Endometrium (tissue), 2 donors: ENCODE data around the gene DMGDH.
A peak's percentile ranks its signal among the peaks of the same experiment; 100 is the strongest.

Experiments
- FAIRE-seq: peaks from 2 replicates; lab custom pipeline; 2012; peaks lifted over from hg19 to GRCh38; lab: Jason Lieb, UNC
- donor health status: control.
- donor health status: control.

DMGDH gene

DNA sequence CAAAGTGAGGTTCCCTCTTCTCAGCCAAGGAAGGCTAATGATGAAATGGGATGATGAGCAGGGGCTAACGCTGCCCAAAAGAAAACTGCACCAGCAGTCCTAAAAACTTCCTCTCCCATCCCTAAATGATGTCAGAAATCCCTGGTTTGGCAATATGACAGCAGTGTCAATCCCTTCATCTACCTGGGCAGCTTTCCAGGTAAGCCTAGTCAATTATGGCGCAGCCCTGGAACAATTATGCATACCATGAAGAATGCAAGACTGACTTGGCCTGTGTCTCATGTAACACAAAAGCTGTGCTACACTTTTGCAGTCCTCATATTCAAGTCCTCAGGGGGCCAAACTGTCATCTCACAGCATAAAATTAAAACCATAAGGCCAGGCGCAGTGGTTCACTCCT, 7.0 kb downstream of the DMGDH start:
- FAIRE-seq = no peak

DNA sequence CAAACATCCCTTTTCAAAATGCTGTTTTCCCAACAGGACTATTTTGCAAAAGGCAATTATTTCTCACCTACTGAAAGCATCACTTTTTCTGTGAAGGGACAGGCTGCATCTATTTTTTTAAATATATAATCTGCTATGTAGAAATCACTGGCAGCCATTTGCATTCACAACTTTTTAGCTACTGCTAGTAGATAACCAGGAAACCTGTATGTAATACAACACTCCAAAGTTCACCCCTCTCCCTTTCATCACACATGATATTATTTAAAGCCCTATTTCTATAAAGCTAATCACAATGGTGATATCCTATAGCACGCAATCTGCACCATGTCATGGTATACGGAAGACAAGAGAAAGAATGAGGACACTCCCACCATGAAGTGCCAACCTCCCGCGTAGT, 9.8 kb downstream of the DMGDH start:
- no peak for FAIRE-seq

DNA sequence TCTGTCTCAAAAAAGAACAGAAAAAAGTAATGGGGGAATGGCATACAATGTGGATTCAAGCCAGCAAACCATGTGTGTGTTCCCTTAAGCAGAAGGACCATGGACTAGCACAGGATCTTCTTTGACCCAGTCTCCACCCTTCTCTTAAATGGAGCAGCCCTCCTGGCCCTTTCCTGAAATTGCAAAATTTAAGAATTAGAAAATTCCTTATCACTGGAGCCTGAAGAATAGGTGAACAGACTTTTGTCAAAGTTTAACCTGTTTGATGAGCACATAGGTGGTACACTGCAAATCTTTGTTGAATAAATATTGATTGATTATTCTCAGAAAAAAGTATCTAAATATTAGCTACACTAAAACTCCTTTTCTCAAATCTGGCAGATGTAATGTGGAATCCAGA, 12.6 kb downstream of the DMGDH start:
- FAIRE-seq = no peak

DNA sequence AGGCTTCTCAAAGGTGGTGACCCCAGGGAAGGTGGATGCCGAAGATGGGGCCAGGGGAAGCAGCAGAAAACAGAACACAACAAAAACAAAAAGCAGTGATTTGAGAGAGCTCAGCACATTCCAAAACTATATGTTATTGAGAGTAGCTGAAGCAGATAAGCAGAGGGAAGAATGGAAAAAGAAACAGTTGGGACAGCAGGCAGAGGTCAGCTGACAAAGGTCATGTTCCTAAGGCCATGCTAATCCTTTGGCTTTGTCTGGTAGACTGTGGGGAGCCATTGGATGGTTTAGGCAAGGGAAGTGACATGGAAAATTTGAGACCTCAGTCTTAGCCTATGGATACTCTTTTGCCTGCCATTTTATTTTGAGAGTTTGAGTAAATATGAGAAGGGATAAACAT, 14.5 kb downstream of the DMGDH start:
- FAIRE-seq = no peak

DNA sequence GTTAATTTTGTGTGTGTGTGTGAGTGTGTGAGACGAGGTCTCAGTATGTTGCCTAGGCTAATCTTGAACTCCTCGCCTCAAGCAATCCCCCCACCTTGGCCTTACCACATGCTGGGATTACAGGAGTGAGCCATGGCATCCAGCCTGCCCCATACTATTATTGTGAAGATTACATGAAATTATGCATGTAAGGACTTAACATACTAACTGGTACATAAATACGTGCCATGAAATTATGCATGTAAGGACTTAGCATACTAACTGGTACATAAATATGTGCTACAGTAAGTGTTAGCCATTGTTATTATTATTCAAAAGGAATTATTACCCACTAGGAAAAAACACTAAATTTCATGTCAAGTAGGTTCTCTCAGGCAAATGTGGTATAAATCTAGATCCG, 16.2 kb downstream of the DMGDH start:
- FAIRE-seq = no peak

DNA sequence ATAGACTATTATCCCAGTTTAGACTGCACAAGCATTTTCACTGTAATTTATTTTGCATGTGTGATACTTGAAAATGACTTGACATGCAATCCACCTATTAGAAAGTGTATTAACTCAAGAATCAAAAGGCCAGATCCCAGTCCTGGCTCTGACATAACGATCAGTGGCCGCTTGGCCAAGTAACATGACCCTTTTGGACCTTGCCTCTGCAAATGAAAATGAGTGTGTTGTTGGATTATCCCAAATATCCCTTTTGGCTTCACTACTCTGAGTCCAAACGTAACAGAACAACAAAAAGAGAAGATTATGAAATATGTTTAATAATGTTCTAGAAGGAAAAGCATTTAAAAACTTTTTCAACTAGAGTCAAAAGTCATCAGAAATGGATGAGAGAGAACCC, 19.0 kb downstream of the DMGDH start:
- FAIRE-seq = no peak

DNA sequence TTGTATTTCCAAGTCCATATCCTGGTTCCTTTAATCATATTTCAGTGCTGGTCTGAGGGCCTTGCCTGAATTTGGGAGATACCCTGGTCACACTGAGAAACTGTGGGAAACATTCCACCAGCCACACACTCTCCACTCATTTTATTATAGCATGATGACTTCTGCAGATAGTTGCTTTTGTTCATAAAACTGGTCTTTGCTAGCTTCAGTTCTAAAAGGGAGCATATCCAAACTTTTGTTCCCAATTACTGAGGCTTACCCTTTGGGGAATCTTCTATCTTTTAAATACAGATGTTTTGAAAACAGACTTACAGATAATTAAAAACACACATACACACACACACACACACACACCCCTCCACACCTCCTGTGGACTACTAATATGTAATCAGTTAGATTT, 21.0 kb downstream of the DMGDH start:
- peak; percentile 95 for FAIRE-seq

DNA sequence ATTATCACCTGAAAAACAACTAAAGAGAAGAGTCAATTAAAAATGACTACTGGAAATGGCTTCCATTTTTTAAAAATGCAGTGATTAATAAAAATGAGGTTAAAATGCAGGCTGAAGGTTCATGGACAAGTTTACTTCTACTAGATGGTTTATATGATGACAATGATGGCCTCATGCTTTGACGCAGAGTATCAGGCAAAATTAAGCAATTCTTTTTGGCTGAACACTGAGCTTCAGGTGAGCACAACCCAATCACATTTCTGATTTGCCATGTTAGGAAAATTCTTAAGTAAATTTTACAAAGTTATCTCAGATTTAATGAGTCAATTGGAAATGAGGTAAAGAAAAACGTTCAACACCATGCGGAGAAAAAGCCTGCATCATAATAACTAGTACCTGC, 22.3 kb downstream of the DMGDH start:
- no peak for FAIRE-seq

DNA sequence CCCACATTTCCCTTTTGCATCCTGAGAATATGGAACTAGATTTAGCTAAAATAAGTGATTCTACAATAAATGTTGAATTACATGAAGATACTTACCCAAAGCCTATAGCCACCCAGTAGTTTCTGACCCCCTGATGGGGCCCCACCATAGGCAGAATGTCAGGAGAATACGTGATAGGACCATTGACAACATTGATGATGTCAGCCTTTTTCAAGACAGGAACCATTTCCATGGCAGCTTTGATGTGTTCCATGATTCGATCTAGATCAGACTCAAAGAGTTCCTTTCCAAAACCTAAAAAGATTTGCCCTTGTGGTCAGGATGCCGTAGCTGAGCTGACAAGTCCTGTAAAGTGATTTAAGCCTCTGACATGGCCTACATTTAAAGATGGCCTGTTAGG, 27.3 kb downstream of the DMGDH start:
- no peak for FAIRE-seq

DNA sequence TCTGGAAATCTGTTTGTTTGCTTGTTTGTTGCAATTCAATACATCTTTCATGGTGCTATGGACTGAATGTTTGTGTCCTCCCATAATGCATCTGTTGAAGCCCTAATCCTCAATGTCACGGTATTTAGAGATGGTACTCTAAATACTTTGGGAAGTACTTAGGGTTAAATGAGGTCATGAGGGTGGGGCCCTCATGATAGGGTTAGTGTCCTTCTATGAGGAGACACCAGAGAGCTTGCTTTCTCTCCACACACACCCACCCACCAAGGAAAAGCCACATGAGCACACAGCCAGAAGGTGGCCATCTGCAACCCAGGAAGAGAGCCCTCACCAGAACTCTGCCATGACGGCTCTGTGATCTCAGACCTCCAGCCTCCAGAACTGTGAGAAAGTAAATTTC, 32.7 kb downstream of the DMGDH start:
- no peak for FAIRE-seq

DNA sequence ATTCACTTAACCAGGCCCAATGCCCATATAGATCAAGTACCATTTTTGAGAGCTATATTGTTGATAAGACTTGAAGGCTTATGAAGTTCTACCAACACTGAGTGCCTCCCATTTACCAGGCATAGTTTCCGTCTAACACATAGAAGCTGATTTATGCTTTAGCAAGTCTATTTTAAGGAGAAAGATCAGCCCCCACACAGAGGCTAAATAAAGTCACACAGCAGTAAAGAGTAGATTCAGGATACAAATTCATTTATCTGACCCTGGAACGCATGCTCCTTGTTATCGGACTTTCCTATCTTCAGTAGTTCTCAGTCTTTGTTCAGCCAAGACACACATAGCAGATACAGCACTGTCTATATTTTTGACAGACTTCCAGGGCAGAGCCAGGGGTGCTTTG, 34.2 kb downstream of the DMGDH start:
- FAIRE-seq = no peak

DNA sequence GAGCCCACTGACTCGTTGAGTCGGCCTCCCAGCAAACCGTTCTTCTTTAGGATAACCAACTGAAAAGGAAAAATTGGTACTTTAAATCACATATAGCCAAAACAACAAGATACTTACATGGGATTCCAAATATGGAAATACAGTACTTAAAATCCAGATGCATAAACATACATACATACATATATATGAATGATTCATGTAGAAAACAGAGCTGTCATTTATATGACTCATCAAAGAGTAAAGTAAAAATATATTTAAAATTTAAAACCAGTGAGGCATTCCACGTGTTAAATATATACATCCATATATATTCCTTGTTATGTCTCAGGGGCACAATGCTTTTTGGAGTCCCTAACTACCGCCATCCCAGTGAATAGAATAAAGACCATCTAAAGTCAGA, 36.7 kb downstream of the DMGDH start:
- FAIRE-seq = no peak

DNA sequence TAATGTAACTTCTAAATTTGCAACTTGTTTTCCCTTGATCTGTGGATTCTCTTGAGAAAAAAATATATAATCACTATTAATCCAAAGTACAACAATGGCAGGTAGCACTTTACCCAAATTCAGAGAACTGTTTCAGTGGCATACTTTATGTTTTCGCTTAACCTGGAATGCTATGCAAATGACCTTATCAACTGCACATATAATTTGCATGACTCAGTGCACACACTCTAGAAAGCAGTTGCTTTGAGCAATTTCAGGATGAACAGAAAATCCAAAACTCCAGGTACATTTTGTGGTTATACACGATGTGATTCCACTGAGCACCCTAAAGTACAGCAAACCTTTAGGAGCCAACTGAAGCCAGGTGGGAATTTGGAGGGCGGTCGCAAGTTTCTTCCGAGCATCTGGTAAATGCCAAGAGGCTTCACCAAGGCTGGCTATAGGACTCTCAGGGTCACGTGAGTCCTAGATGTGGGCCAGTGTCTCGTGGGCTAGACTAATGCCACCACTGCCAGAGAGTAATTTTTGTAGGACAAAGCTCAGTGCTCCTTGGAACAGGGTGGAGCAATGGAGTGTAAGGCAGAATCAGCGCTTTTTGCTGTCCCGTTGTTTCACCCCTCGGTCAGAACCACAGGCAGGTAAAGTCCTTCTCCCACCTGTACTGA, 37.3 kb downstream of the DMGDH start:
- no peak for FAIRE-seq

DNA sequence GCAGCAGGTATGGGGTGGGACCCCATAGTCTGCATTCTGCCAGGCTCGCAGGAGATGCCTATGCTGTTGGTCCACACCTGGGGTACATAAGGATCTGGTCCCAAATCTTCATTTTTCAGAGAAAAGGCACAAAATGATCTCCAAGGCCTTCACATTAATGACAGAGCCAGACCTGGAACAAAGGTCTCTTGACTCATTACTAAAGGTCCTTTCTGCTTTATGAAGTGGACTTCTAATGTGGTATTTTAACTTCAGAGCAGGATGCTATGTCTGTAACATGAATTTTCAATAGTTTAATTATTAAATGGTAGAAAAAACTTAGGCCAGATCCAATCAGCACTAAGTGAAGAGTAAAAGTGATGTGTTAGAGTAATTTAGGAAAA, 38.0 kb downstream of the DMGDH start:
- no peak for FAIRE-seq

DNA sequence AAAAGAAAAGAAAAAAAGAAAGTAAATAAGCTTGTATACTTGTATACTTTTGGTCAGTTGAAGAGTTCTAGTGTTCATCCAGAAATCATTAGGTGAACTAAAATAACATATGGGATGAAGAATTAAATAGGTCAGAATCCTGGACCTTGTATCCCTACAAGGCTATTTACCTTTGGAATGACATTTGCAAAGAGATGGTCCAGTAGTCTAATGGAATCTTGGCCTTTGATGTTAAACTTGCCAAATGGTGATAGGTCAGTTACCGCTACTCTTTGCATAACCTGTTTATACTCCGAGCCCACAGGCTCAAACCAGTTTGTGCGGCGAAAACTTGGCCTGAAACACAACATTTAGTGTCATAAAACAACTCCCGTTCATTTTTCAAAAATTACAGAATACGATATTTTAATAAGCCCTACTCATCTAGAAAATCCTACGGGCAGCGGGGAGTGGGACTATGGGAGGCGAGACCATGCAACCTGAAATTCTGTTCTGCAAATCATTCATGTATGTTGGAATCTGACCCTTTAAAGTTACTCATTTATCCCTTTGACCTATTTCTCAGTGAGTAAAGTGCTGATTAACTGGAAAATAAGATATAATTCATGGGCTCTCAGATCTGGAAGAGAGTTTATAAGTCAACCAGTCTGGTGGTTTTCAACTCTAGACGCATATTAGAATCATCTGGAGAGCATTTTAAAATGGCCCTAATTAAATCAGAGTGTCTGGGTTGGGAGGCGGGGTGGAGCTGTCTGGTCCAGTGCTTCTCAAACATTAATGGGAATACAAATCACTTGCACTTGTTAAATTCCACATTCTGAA, 38.6 kb downstream of the DMGDH start:
- FAIRE-seq = no peak

DNA sequence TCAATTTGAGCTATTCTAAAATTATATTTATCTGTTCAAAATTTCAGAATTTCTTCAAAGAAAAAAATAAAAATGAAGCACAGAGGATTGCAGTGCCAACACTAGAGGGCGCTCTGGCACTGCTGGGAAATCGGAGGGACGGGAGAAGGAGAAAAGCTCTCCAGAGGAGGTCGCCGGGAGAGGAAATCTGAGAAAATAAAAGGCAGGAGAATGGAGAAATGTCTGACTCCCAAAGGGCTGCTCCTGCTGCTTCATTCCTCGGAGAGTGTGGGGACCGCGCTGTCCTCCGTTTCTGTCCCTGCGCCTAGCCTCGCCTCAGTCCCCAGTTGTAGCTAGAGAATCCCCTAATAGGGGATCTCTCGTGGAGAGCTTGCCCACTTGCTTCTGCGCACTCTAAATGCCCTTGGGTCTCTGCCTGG, 44.4 kb downstream of the DMGDH start:
- peak; percentile 50 for FAIRE-seq

DNA sequence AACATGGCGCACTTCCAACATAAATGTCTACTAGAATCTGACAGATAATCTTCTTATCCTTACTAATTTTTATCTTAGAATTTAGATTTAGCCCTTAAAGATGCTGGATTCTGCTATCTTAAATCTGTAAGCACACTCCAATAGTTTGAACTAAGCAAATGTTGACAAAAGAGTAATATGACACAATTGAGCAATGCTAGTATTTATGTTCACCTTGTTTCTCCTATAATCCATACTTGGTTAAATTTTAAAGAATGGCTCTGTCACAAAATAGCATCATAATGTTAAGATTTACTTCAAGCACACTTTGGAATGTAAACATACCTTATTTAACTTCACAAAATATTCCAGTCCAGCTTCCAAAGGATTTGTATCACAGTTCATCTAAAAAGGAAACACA, 45.5 kb downstream of the DMGDH start:
- no peak for FAIRE-seq

DNA sequence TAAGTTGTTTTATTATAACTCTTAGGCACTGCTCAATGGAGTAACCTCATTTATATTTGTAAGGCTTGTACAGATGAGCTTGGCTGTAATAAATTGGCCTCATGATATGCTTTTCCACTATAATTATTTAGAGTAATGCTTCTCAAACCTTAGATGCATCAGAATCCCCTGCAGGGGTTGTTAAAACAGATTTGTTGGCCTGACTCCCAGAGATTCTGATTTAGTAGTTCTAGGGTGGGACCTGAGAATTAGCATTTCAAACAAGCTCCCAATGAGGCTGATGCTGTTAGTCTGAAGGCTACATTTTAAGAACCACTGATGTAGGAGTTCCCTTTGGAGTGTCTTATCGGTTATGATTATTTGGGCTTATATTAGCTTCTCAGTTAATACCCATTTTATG, 46.1 kb downstream of the DMGDH start:
- FAIRE-seq = no peak

DNA sequence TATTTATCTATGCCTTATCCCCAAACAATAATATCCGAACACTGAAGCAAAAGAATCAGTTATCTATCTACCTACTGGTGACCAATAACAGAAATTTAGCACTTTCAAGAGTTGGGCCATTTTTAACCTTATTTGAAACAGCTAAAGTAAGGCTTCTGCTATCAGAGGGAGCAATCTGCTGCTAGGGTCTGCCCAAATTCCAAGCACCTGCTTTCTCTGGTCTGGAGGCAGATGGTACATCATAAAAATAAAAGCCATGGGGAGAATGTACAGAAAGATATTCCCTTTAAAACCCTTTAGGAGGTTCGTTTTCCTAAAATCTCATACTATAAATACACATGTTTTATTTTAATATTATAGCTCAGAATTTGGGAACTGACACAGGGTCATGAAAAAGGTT, 46.7 kb downstream of the DMGDH start:
- no peak for FAIRE-seq

DNA sequence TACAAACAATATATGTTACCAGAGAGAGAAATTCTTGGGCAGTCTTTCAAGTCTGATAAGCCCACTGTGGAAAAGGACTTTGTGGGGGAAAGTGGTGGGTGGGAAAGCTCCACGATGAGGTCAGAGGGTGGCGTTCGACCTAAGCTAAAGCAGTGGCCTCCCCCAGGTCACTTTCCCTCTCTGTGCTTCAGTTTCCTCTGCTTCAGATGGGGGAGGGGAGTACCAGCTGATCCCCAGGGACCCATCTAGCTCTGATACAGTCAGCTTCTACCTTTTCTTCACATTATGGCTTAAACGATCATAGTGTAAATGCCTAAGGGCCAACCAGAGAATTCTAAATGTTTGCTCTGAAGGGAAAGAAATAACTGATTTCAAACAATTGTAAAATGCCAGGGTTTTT, 47.7 kb downstream of the DMGDH start:
- FAIRE-seq = no peak

DNA sequence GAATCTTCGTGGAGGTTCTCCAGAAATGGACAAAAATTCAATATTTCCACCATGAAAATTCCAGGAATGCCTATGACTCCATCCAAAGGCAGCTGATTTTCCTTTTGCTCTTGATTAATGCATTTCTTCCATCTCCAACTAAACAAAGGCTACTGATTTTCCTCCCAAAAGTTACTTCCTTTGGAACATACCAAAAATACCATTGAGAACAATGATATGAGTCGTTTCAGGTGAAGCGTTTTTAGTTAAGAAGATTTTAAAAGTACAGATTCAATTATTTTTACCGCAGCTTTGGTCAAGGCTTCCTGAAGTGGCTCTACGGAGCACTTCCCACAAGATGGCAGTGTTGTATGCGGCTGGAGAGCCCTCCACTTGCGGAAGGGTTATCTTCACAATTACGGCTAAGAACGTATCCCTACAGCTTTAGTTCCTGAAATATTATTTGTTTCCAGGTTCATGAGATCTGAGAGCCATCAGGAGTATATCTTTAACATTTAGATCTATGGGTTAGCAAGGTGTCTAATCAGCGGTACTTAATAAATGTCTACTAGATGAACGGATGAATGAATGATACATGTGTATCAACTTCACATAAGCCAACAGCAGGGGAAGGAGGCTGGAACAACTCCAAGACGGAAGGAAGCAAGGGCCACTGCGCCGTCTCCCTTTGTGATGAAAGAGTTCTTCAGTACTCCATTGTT, 48.5 kb downstream of the DMGDH start:
- peak; percentile 33 for FAIRE-seq

DNA sequence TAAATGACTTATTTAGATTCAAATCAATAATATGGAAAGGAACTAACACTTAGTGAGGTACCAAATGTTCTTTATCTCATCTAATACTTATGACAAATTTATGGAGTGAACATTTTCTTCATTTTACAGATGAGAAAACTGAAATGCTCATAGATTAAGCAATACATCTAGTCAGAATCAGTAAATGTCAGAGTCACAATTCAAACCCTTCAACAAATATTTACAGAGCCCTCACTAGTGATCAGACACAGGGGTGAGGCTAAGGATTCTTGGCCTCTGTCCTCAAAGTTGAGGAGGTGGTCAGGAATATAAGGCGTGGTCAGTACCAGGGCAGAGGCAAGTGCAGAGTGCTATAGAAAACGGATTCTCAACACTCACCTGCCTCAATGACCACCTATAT, 54.8 kb downstream of the DMGDH start:
- FAIRE-seq = no peak

DNA sequence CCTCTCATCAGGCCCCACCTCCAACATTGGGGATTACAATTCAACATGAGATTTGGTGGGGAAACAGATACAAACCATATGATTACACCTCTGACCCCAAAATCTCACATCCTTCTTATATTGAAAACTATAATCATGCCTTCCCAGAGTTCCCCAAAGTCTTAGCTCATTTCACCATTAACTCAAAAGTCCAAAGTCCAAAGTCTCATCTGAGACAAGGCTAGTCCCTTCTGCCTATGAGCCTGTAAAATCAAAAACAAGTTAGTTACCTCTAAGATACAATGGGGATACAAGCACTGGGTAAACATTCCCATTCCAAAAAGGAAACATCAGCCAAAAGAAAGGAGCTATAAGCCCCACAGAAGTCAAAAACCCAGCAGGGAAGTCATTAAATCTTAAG, 57.6 kb downstream of the DMGDH start:
- FAIRE-seq = no peak
